Right lobe of liver (tissue), 6 donors: Measurements from ENCODE around the gene C12orf56. TPM values are rescaled to one million over a fixed set of nuclear protein-coding genes. Genes with fewer than 3 reads are reported as not detected.

ENCODE experiments used
- ATAC-seq, 4 donors: fragments of 200-7000 bp; cut with Tn5 transposase; one replicate each; pipeline ENCODE4 v1.9.1; 2020; ENCODE audit warnings: mild to moderate bottlenecking in 4 of 4, moderate library complexity in 4 of 4
- DNase-seq, 3 donors: peaks; one replicate each; pipeline ENCODE4 v3.0.0-alpha.2; 2020
- H3K27ac ChIP-seq, 3 donors: fragments of 200-600 bp; one replicate each; pipeline ENCODE4 v1.8.0; 2022
- H3K27me3 ChIP-seq, 2 donors: fragments of 200-600 bp; one replicate each; pipeline ENCODE4 v1.8.0; 2022
- H3K36me3 ChIP-seq, 4 donors: fragments of 200-600 bp; sonication (generic) in 1 of 4; one replicate each; pipeline versions ENCODE4 v1.5.1 to v1.8.0; 2017 to 2022; ENCODE audit warnings: control low read depth in 1 of 4
- H3K4me1 ChIP-seq, 4 donors: fragments of 200-600 bp; sonication (generic) in 1 of 4; one replicate each; pipeline versions ENCODE4 v1.5.1 to v1.8.0; 2017 to 2022; ENCODE audit warnings: control low read depth in 1 of 4
- H3K4me3 ChIP-seq, 3 donors: fragments of 200-600 bp; one replicate each; pipeline ENCODE4 v1.8.0; 2022
- H3K9me3 ChIP-seq, 4 donors: fragments of 200-600 bp; sonication (generic) in 1 of 4; one replicate each; pipeline versions ENCODE4 v1.5.1 to v1.8.0; 2017 to 2022; ENCODE audit warnings: control low read depth in 1 of 4
- POLR2A ChIP-seq: fragments of 450-650 bp; IDR thresholded peaks from one replicate; pipeline ENCODE4 v1.6.1; 2017; ENCODE audit warnings: antibody characterized with exemption, mild to moderate bottlenecking
- WGBS: methylation state at CpG from one replicate; pipeline ENCODE4 v1.1.6; 2018; ENCODE audit warnings: low coverage, low lambda C conversion rate; ENCODE audit not compliant: insufficient coverage; ENCODE audit errors: missing lambda C conversion rate; 5-methylcytosine and 5-hydroxymethylcytosine counted together
- intact Hi-C, 2 donors: fragments of 100-400 bp; cut with DNase I; formaldehyde crosslinking; loops; one replicate each; pipeline versions ENCODE4 v1.11.2 to v1.14.1; 2022
- total RNA-seq, 6 experiments: library from RNA; depleted of rRNA in 2 of 6; stranded (reverse); fragments of >200 nt in 2 of 6; fragmentation: NEBNext Ultra II Directional in 3 of 6; extraction: Animal tissue kit (Norgen Biotek cat#: 25700) in 3 of 6; gene quantifications; one replicate each; pipeline versions ENCODE4 v1.1.0 to v1.2.4, GENCODE V29; 2016 to 2023
- TF ChIP-seq, protein P1 (sequence below), 4 donors: fragments of 200-600 bp in 3 of 4; fragments of 450-650 bp in 1 of 4; IDR thresholded peaks; one replicate each; pipeline versions ENCODE4 v1.5.1 to v1.8.0; 2016 to 2022; ENCODE audit warnings: antibody characterized with exemption in 4 of 4, mild to moderate bottlenecking in 2 of 4
- donor health status: DM: no; HTN: yes; CAD: no.
- donor health status: DM: no; HTN: no; CAD: no.
- donor health status: DM: no; HTN: no; CAD: no.
- donor health status: DM: no; HTN: yes; CAD: no.
- donor health status: DM: no; HTN: yes; CAD: no.

The C12orf56 gene
- total RNA-seq, 6 experiments from 2014 or later: not detected

GRCh38 chr12:64395739-64396138 lies 5.2 kb upstream of the C12orf56 start:
- no peak overlapping the region for H3K27ac ChIP-seq
- H3K4me3 ChIP-seq: no peak overlapping the region
- H3K9me3 ChIP-seq: no peaks in the 10 kb centered on the region
- intact Hi-C loops: no loop called here
- 83% methylated on average over 2 of the region's 2 CpGs for WGBS
- ATAC-seq: peak; percentile 39 to 76 (median 60)
- H3K4me1 ChIP-seq: no peaks in the 10 kb centered on the region
- no peaks in the 10 kb centered on the region for H3K36me3 ChIP-seq
- DNase-seq: no peak
- no peaks in the 10 kb centered on the region for H3K27me3 ChIP-seq
- no peak for TF ChIP-seq POLR2A
- TF ChIP-seq, protein P1, sequence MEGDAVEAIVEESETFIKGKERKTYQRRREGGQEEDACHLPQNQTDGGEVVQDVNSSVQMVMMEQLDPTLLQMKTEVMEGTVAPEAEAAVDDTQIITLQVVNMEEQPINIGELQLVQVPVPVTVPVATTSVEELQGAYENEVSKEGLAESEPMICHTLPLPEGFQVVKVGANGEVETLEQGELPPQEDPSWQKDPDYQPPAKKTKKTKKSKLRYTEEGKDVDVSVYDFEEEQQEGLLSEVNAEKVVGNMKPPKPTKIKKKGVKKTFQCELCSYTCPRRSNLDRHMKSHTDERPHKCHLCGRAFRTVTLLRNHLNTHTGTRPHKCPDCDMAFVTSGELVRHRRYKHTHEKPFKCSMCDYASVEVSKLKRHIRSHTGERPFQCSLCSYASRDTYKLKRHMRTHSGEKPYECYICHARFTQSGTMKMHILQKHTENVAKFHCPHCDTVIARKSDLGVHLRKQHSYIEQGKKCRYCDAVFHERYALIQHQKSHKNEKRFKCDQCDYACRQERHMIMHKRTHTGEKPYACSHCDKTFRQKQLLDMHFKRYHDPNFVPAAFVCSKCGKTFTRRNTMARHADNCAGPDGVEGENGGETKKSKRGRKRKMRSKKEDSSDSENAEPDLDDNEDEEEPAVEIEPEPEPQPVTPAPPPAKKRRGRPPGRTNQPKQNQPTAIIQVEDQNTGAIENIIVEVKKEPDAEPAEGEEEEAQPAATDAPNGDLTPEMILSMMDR (IDR thresholded peaks at IDR 0.05): no peak

- no peak overlapping the region for H3K27ac ChIP-seq
- H3K27me3 ChIP-seq: no peaks in the 10 kb centered on the region
- H3K36me3 ChIP-seq: no peaks in the 10 kb centered on the region
- peaks cover 0 to 3% (median 0%) of the 10 kb centered on the region in 4 donors for H3K4me1 ChIP-seq
- no peak for DNase-seq
- TF ChIP-seq POLR2A: no peak
- TF ChIP-seq, protein P1 (IDR thresholded peaks at IDR 0.05): peak; percentile 7 to 30 (median 16)
- intact Hi-C loops: no loop called here
- no peak overlapping the region for H3K4me3 ChIP-seq
- no peaks in the 10 kb centered on the region for H3K9me3 ChIP-seq
- ATAC-seq: peak in 3 of 4 donors; percentile 24 to 42 (median 30)
- 91% methylated on average over 2 of the region's 3 CpGs for WGBS
Measured at GRCh38 chr12:64392221-64392620, 1.7 kb upstream of the C12orf56 start.

DNA sequence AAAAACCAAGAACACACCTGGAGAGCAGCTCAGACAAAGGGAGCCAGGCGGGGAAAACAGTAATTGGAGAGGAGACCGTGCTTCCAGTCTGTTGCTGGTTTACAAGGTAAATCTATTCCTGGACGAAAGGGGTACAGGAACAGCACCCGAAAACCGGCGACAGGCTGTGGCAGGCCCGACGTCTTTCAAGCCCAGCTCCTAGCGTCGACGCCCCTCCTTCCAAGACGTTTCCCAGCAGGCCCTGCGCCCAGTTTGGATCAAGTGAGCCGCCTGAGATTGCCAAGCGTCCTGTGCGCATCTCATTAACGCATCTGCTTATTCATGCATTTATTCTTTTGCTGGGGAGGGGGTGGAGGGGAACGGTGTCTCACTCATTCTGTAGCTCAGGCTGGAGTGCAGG lies 1.4 kb downstream of the C12orf56 start:
- Histone ChIP-seq H3K9me3 (no peaks in the 10 kb centered on the region), H3K4me3 (no peak overlapping the region), H3K27me3 (no peaks in the 10 kb centered on the region), H3K36me3 (no peaks in the 10 kb centered on the region), H3K4me1 (peaks cover 0 to 3% (median 0%) of the 10 kb centered on the region in 4 donors), H3K27ac (no peak overlapping the region)
- no peak for TF ChIP-seq POLR2A
- TF ChIP-seq, protein P1 (IDR thresholded peaks at IDR 0.05): no peak
- DNase-seq: no peak
- no peak for ATAC-seq
- intact Hi-C loops: no loop called here
- 88% methylated on average over 6 of the region's 18 CpGs for WGBS

GRCh38 chr12:64387197-64387816 lies 3.3 kb downstream of the C12orf56 start:
- no peak for ATAC-seq
- intact Hi-C loops: no loop called here
- Histone ChIP-seq H3K27me3 (no peaks in the 10 kb centered on the region), H3K27ac (no peak overlapping the region), H3K36me3 (no peaks in the 10 kb centered on the region), H3K4me3 (no peak overlapping the region), H3K9me3 (no peaks in the 10 kb centered on the region), H3K4me1 (peaks cover 0 to 3% (median 0%) of the 10 kb centered on the region in 4 donors)
- TF ChIP-seq, protein P1 (IDR thresholded peaks at IDR 0.05): no peak
- TF ChIP-seq POLR2A: no peak
- 82% methylated on average over 6 of the region's 6 CpGs for WGBS
- DNase-seq: no peak
